ENCODE data around the gene ST6GALNAC6.

The ST6GALNAC6 gene

GRCh38 chr9:127927988-127928675 lies 28.7 kb upstream of the ST6GALNAC6 start:
- TF ChIP-seq POLR2AphosphoS5 (IDR thresholded peaks at IDR 0.05; ENCODE audit: low read depth, low read length) (no peak), SIN3A (IDR thresholded peaks at IDR 0.05; ENCODE audit: borderline replicate concordance, insufficient read depth, low read length) (no peak), TAF1 (IDR thresholded peaks at IDR 0.05; ENCODE audit: borderline replicate concordance, insufficient read depth, low read length) (no peak), REST (IDR thresholded peaks at IDR 0.05; ENCODE audit: insufficient read depth in 1 of 2, low read depth in 2 of 2, low read length in 2 of 2) (no peak), FOXP2 (optimal IDR thresholded peaks at IDR 0.05; ENCODE audit: borderline replicate concordance, extremely low read depth, extremely low read length, insufficient read depth) (no peak)

- TF ChIP-seq REST (IDR thresholded peaks at IDR 0.05; ENCODE audit: insufficient read depth in 1 of 2, low read depth in 2 of 2, low read length in 2 of 2): no peak
- TF ChIP-seq TAF1 (IDR thresholded peaks at IDR 0.05; ENCODE audit: borderline replicate concordance, insufficient read depth, low read length): no peak
- no peak for TF ChIP-seq FOXP2 (optimal IDR thresholded peaks at IDR 0.05; ENCODE audit: borderline replicate concordance, extremely low read depth, extremely low read length, insufficient read depth)
- no peak for TF ChIP-seq POLR2AphosphoS5 (IDR thresholded peaks at IDR 0.05; ENCODE audit: low read depth, low read length)
- no peak for TF ChIP-seq SIN3A (IDR thresholded peaks at IDR 0.05; ENCODE audit: borderline replicate concordance, insufficient read depth, low read length)
These were observed 28.0 kb upstream of the ST6GALNAC6 start for GRCh38 chr9:127927201-127927987.

GRCh38 chr9:127926906-127927200 lies 27.4 kb upstream of the ST6GALNAC6 start:
- no peak for TF ChIP-seq POLR2AphosphoS5 (IDR thresholded peaks at IDR 0.05; ENCODE audit: low read depth, low read length)
- TF ChIP-seq FOXP2 (optimal IDR thresholded peaks at IDR 0.05; ENCODE audit: borderline replicate concordance, extremely low read depth, extremely low read length, insufficient read depth): no peak
- no peak for TF ChIP-seq REST (IDR thresholded peaks at IDR 0.05; ENCODE audit: insufficient read depth in 1 of 2, low read depth in 2 of 2, low read length in 2 of 2)
- no peak for TF ChIP-seq SIN3A (IDR thresholded peaks at IDR 0.05; ENCODE audit: borderline replicate concordance, insufficient read depth, low read length)
- TF ChIP-seq TAF1 (IDR thresholded peaks at IDR 0.05; ENCODE audit: borderline replicate concordance, insufficient read depth, low read length): no peak

- TF ChIP-seq FOXP2 (optimal IDR thresholded peaks at IDR 0.05; ENCODE audit: borderline replicate concordance, extremely low read depth, extremely low read length, insufficient read depth) (no peak), TAF1 (IDR thresholded peaks at IDR 0.05; ENCODE audit: borderline replicate concordance, insufficient read depth, low read length) (no peak), SIN3A (IDR thresholded peaks at IDR 0.05; ENCODE audit: borderline replicate concordance, insufficient read depth, low read length) (no peak), REST (IDR thresholded peaks at IDR 0.05; ENCODE audit: insufficient read depth in 1 of 2, low read depth in 2 of 2, low read length in 2 of 2) (no peak), POLR2AphosphoS5 (IDR thresholded peaks at IDR 0.05; ENCODE audit: low read depth, low read length) (no peak)
These were observed 26.8 kb upstream of the ST6GALNAC6 start for GRCh38 chr9:127925959-127926905.
